A549 (cell line): ENCODE measurements around the gene GLIS1. TPM values are rescaled to one million over a fixed set of nuclear protein-coding genes. Genes with fewer than 3 reads are reported as not detected.

Source experiments
- ATAC-seq, 2 experiments: fragments of 200-7000 bp in 1 of 2; fragments of >200 bp in 1 of 2; cut with Nextera tagmentation in 1 of 2; cut with Tn5 transposase in 1 of 2; 3 replicates each; pipeline versions ENCODE4 v1.8.0 to v1.9.1; 2018 to 2020; ENCODE audit warnings: mild to moderate bottlenecking in 1 of 2, moderate library complexity in 1 of 2
- CTCF ChIA-PET: fragments of 300-600 bp; sonication (Branson Sonifier 250); formaldehyde crosslinking; extraction: SDS; loops from one replicate; lab custom pipeline; 2021; ENCODE audit warnings: antibody characterized with exemption, inconsistent platforms; lab: Yijun Ruan, JAX
- POLR2A ChIA-PET: fragments of 350-600 bp; formaldehyde crosslinking; extraction: SDS; loops from one replicate; lab custom pipeline; 2021; ENCODE audit warnings: antibody characterized with exemption, inconsistent platforms; lab: Yijun Ruan, JAX
- DNase-seq, 2 experiments: peaks; one replicate each; pipeline versions ENCODE4 v3.0.0 to v3.0.0-alpha.2; 2011 to 2016; ENCODE audit warnings: low read depth in 1 of 2, low spot score in 1 of 2
- FAIRE-seq: peaks from 2 replicates; lab custom pipeline; 2011; peaks lifted over from hg19 to GRCh38; lab: Jason Lieb, UNC
- H3K27ac ChIP-seq, 2 experiments: fragments of >200 bp; sonication (Bioruptor Twin); formaldehyde crosslinking; 3 replicates each; pipeline ENCODE4 v1.5.1; 2016 to 2017
- H3K4me1 ChIP-seq: fragments of >200 bp; sonication (Bioruptor Twin); formaldehyde crosslinking; 3 replicates; pipeline ENCODE4 v1.6.1; 2016
- H3K4me2 ChIP-seq: fragments of >200 bp; sonication (Bioruptor Twin); formaldehyde crosslinking; 3 replicates; pipeline ENCODE4 v1.6.1; 2016
- H3K4me3 ChIP-seq: fragments of >200 bp; sonication (Bioruptor Twin); formaldehyde crosslinking; 3 replicates; pipeline ENCODE4 v1.5.1; 2016
- H3K9me3 ChIP-seq: fragments of >200 bp; sonication (Bioruptor Twin); formaldehyde crosslinking; 3 replicates; pipeline ENCODE4 v1.6.1; 2016
- BCL3 ChIP-seq: fragments of >200 bp; sonication (Bioruptor Twin); formaldehyde crosslinking; IDR thresholded peaks from 3 replicates; pipeline ENCODE4 v1.6.1; 2016
- CEBPB ChIP-seq, 2 experiments: fragments of >200 bp in 1 of 2; sonication (Bioruptor Twin) in 1 of 2; formaldehyde crosslinking in 1 of 2; IDR thresholded peaks; 2 replicates each; pipeline ENCODE4 v1.6.1; 2012 to 2016
- EHMT2 ChIP-seq: fragments of 200-600 bp; sonication (generic); IDR thresholded peaks from 2 replicates; pipeline ENCODE4 v1.6.1; 2016; ENCODE audit warnings: antibody characterized with exemption, low read depth, mild to moderate bottlenecking, moderate library complexity
- ELK1 ChIP-seq: fragments of 150-350 bp; IDR thresholded peaks from 2 replicates; pipeline ENCODE4 v1.6.1; 2014; ENCODE audit warnings: low read depth, mild to moderate bottlenecking, low read length
- ESRRA ChIP-seq: fragments of 150-350 bp; IDR thresholded peaks from 2 replicates; pipeline ENCODE4 v1.6.1; 2014; ENCODE audit warnings: mild to moderate bottlenecking, low read length, borderline replicate concordance
- FOXS1 ChIP-seq: fragments of 250-450 bp; sonication (Bioruptor Pico); IDR thresholded peaks from 2 replicates; pipeline ENCODE4 v1.5.0; 2020; ENCODE audit warnings: mild to moderate bottlenecking, moderate library complexity
- KDM5A ChIP-seq: fragments of 200-600 bp; sonication (generic); IDR thresholded peaks from 2 replicates; pipeline ENCODE4 v1.6.1; 2016; ENCODE audit warnings: antibody characterized with exemption, mild to moderate bottlenecking
- NFE2L2 ChIP-seq: fragments of 150-350 bp; conservative IDR thresholded peaks from 2 replicates; pipeline ENCODE4 v1.6.1; 2014; ENCODE audit warnings: low read length
- PBX3 ChIP-seq: IDR thresholded peaks from 2 replicates; pipeline ENCODE4 v1.6.1; 2012
- RARB ChIP-seq: fragments of 250-450 bp; sonication (Bioruptor Pico); IDR thresholded peaks from 2 replicates; pipeline ENCODE4 v1.8.0; 2021; ENCODE audit warnings: mild to moderate bottlenecking, moderate library complexity
- REST ChIP-seq: fragments of 200-600 bp; sonication (generic); IDR thresholded peaks from 2 replicates; pipeline ENCODE4 v1.6.1; 2016; ENCODE audit warnings: antibody characterized with exemption, mild to moderate bottlenecking, moderate library complexity
- SMC3 ChIP-seq: fragments of >200 bp; sonication (Bioruptor Twin); formaldehyde crosslinking; IDR thresholded peaks from 3 replicates; pipeline ENCODE4 v1.6.1; 2018; ENCODE audit warnings: inconsistent platforms
- SREBF2 ChIP-seq: fragments of 450-650 bp; IDR thresholded peaks from 2 replicates; pipeline ENCODE4 v1.6.1; 2014; ENCODE audit warnings: mild to moderate bottlenecking, moderate library complexity
- ZFP36 ChIP-seq: fragments of 450-650 bp; IDR thresholded peaks from 2 replicates; pipeline ENCODE4 v1.6.1; 2014; ENCODE audit warnings: borderline replicate concordance; ENCODE audit not compliant: partially characterized antibody
- ZSCAN20 ChIP-seq: fragments of 250-450 bp; sonication (Bioruptor Pico); IDR thresholded peaks from 2 replicates; pipeline ENCODE4 v1.8.0; 2022; ENCODE audit warnings: mild to moderate bottlenecking, moderate library complexity
- WGBS: methylation state at CpG from one replicate; pipeline ENCODE4 v1.1.6; 2017; ENCODE audit errors: missing lambda C conversion rate; 5-methylcytosine and 5-hydroxymethylcytosine counted together
- polyA plus RNA-seq, 4 experiments: library from polyadenylated mRNA; depleted of rRNA in 3 of 4; stranded (reverse); fragments of >200 nt; fragmentation: RNase III in 1 of 4; extraction: RNeasy Plus Mini Kit Qiagen cat#74134 plus additional on column Dnase treatment in 1 of 4; gene quantifications; 2 replicates in 3 of 4; 3 replicates in 1 of 4; pipeline ENCODE4 v1.2.3, GENCODE V29; 2011 to 2017
- TF ChIP-seq, protein P1 (sequence below): fragments of >200 bp; sonication (Bioruptor Twin); formaldehyde crosslinking; IDR thresholded peaks from 3 replicates; pipeline ENCODE4 v1.5.1; 2016
- TF ChIP-seq, protein P2 (sequence below): fragments of >200 bp; sonication (Bioruptor Twin); formaldehyde crosslinking; IDR thresholded peaks from 2 replicates; pipeline ENCODE4 v1.6.1; 2016

The GLIS1 gene
- polyA plus RNA-seq, 2 of the 4 experiments (the other 2 are of a cell fraction): 0.04 TPM; not detected in 1

DNA sequence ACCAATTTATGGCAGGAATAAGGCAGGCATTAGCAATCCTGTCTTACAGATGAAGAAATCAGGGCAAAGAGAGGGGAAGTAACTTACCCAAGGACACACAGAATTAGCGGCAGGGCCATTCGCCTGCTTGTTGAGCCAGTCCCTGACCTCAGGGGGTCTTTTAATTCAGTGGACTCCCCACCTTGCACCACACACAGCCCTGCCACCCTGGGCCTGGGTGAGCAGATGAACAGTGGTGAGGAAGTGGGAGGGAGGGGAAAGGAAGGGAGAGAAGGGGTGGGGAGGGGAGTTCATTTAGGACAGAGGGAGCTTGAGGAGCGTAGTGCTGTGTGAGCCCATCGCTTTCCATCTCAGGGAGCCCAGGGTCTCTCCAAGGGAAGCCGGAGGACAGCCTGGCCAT, 34.7 kb downstream of the GLIS1 start:
- no peak for ATAC-seq
- ChIA-PET POLR2A (no interaction called here), CTCF (interaction anchor here (1.2 kb wide), 1 partner anchor 48 kb away, joined by 3 read pairs; no protein-coding TSS in a partner anchor)
- Histone ChIP-seq H3K27ac (no peak overlapping the region), H3K4me1 (no peaks in the 10 kb centered on the region), H3K9me3 (no peaks in the 10 kb centered on the region), H3K4me2 (no peak overlapping the region), H3K4me3 (no peak overlapping the region)
- TF ChIP-seq CEBPB (IDR thresholded peaks at IDR 0.05) (no peak), ZFP36 (no peak), ESRRA (no peak), PBX3 (no peak), SREBF2 (no peak), RARB (CRISPR knock-in tag) (no peak), SMC3 (no peak), BCL3 (no peak)
- 90% methylated on average over 4 of the region's 5 CpGs for WGBS
- no peak for FAIRE-seq
- DNase-seq: no peak

DNA sequence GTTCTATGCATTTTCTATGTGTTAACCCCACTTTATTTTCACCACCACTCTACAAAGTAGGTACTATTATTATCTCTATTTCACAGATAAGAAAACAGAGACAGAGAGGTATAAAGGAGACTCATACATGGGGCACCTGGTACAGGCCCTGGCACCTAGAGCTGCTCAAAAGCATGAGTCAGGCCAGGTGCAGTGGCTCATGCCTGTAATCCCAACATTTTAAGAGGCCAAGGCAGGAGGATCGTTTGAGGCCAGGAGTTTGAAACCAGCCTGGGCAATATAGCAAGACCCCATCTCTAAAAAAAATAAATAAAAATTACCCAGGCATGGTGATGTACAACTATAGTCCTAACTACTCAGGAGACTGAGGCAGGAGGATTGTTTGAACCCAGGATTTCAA, 35.8 kb downstream of the GLIS1 start:
- Histone ChIP-seq H3K4me2 (no peak overlapping the region), H3K9me3 (no peaks in the 10 kb centered on the region), H3K4me3 (no peak overlapping the region), H3K4me1 (no peaks in the 10 kb centered on the region), H3K27ac (no peak overlapping the region)
- TF ChIP-seq REST (no peak), NFE2L2 (no peak), BCL3 (no peak), ZSCAN20 (CRISPR knock-in tag) (no peak), ELK1 (no peak), KDM5A (no peak), EHMT2 (no peak), FOXS1 (CRISPR knock-in tag) (no peak)
- TF ChIP-seq, protein P1, sequence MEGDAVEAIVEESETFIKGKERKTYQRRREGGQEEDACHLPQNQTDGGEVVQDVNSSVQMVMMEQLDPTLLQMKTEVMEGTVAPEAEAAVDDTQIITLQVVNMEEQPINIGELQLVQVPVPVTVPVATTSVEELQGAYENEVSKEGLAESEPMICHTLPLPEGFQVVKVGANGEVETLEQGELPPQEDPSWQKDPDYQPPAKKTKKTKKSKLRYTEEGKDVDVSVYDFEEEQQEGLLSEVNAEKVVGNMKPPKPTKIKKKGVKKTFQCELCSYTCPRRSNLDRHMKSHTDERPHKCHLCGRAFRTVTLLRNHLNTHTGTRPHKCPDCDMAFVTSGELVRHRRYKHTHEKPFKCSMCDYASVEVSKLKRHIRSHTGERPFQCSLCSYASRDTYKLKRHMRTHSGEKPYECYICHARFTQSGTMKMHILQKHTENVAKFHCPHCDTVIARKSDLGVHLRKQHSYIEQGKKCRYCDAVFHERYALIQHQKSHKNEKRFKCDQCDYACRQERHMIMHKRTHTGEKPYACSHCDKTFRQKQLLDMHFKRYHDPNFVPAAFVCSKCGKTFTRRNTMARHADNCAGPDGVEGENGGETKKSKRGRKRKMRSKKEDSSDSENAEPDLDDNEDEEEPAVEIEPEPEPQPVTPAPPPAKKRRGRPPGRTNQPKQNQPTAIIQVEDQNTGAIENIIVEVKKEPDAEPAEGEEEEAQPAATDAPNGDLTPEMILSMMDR: no peak
- TF ChIP-seq, protein P2, sequence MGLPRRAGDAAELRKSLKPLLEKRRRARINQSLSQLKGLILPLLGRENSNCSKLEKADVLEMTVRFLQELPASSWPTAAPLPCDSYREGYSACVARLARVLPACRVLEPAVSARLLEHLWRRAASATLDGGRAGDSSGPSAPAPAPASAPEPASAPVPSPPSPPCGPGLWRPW: no peak
- POLR2A ChIA-PET: no interaction called here
- no peak for FAIRE-seq
- DNase-seq: no peak
- 29% methylated on average over 1 of the region's 1 CpG for WGBS
- CTCF ChIA-PET: no interaction called here
- ATAC-seq: no peak
